GM18520 (cell line): ENCODE data around the gene CHCHD4.

Source experiments
- ATAC-seq: cut with Tn5 transposase; IDR thresholded peaks from one replicate; pipeline ENCODE4 v1.9.1; 2021; ENCODE audit not compliant: unreplicated experiment

Gene CHCHD4

GRCh38 chr3:14124615-14125192 is at the start of gene CHCHD4, which contains the start of gene TMEM43:
TSS of gene CHCHD4 (minus strand) at chr3:14124870. CDS start at chr3:14124676, 194 bp downstream.
TSS of gene TMEM43 (plus strand) at chr3:14125052. CDS start at chr3:14125194, 142 bp downstream.
- ATAC-seq, result peak; percentile 88

GRCh38 chr3:14172496-14172895 is 47.8 kb upstream of the CHCHD4 start:
- ATAC-seq, result no peak

- ATAC-seq, result no peak
Observed at GRCh38 chr3:14170531-14171159, 46.0 kb upstream of the CHCHD4 start.

GRCh38 chr3:14169871-14170270 is 45.2 kb upstream of the CHCHD4 start:
- no peak for ATAC-seq

GRCh38 chr3:14169435-14169834 is 44.8 kb upstream of the CHCHD4 start:
- no peak for ATAC-seq

GRCh38 chr3:14166877-14167603 is 42.4 kb upstream of the CHCHD4 start:
- no peak for ATAC-seq

GRCh38 chr3:14162178-14162577 is 37.5 kb upstream of the CHCHD4 start:
- no peak for ATAC-seq

GRCh38 chr3:14161282-14161681 is 36.6 kb upstream of the CHCHD4 start:
- ATAC-seq, result no peak

GRCh38 chr3:14159426-14159825 is 34.8 kb upstream of the CHCHD4 start:
- no peak for ATAC-seq

GRCh38 chr3:14158370-14158769 is 33.7 kb upstream of the CHCHD4 start:
- no peak for ATAC-seq

- ATAC-seq, result no peak
Observed at GRCh38 chr3:14157951-14158350, 33.3 kb upstream of the CHCHD4 start.

GRCh38 chr3:14156843-14157561 is 32.3 kb upstream of the CHCHD4 start:
- no peak for ATAC-seq

GRCh38 chr3:14156201-14156600 is 31.5 kb upstream of the CHCHD4 start:
- no peak for ATAC-seq

- no peak for ATAC-seq
Observed at GRCh38 chr3:14154895-14155440, 30.3 kb upstream of the CHCHD4 start.

- no peak for ATAC-seq
Observed at GRCh38 chr3:14154276-14154675, 29.6 kb upstream of the CHCHD4 start.

- ATAC-seq, result no peak
Observed at GRCh38 chr3:14153663-14154062, 29.0 kb upstream of the CHCHD4 start.

GRCh38 chr3:14152963-14153355 is 28.3 kb upstream of the CHCHD4 start:
- no peak for ATAC-seq

GRCh38 chr3:14152233-14152962 is 27.7 kb upstream of the CHCHD4 start:
- no peak for ATAC-seq

- ATAC-seq, result no peak
Observed at GRCh38 chr3:14151471-14152083, 26.9 kb upstream of the CHCHD4 start.
